Left renal pelvis (tissue), 4 donors: ENCODE data around the gene CACNA2D3. TPM values are rescaled to one million over a fixed set of nuclear protein-coding genes. Genes with fewer than 3 reads are reported as not detected.

Source experiments
- DNase-seq, 4 donors: peaks; one replicate each; pipeline ENCODE4 v3.0.0-alpha.2; 2013; ENCODE audit warnings: low read depth in 4 of 4, low spot score in 3 of 4
- polyA plus RNA-seq, 4 donors: library from polyadenylated mRNA; unstranded; fragments of 120-200 nt; gene quantifications; one replicate each; pipeline ENCODE4 v1.2.1, GENCODE V29; 2013; ENCODE audit not compliant: insufficient read length in 4 of 4

CACNA2D3 gene
- polyA plus RNA-seq, 4 donors = 1.6 to 3.2 (median 2.3) TPM

DNA sequence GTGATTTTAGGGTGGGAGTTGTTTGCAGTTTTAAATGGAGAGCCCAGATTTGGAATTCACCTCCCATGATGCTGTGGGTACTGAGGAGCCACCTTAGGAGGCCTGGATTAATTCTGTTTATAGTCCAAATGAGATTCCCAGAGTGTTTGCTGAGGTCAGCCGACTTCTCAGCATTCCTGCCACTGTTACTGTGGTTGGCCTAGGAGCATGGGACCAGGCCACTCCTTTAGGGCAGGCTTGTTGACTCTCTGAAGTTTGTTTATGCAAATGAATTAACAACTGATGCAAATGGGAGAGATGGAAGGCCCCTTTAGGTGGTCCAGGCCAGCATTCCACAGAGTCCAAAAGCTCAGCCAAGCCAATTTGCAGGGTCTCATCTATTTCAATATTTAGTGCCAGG is 46.1 kb downstream of the CACNA2D3 start:
- DNase-seq = no peak

DNA sequence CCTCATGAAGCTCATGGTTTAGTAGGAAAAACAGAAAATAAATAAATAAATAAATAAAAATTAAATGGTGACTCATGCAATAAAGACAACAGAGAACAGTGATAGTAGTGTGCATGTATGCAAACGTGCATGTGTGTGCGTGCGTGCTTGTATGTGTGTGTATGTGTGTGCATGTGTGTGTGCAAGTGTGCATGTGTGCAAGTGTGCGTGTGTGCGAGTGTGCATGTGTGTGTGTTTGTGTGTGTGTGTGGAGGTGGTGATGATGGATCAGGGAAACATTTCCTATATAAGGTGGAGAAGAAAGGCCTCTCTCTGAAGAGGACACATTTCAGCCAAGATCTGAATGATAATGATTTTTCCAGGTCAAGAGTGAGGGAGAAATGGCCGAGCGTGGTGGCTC is 47.2 kb downstream of the CACNA2D3 start:
- DNase-seq = no peak

- no peak for DNase-seq
Observed at GRCh38 chr3:54171509-54171908, 49.2 kb downstream of the CACNA2D3 start.

- no peak for DNase-seq
Observed at GRCh38 chr3:54171951-54172350, 49.6 kb downstream of the CACNA2D3 start.

- no peak for DNase-seq
Observed at GRCh38 chr3:54173371-54173770, 51.0 kb downstream of the CACNA2D3 start.

- DNase-seq = no peak
Observed at GRCh38 chr3:54176106-54176505, 53.8 kb downstream of the CACNA2D3 start.

DNA sequence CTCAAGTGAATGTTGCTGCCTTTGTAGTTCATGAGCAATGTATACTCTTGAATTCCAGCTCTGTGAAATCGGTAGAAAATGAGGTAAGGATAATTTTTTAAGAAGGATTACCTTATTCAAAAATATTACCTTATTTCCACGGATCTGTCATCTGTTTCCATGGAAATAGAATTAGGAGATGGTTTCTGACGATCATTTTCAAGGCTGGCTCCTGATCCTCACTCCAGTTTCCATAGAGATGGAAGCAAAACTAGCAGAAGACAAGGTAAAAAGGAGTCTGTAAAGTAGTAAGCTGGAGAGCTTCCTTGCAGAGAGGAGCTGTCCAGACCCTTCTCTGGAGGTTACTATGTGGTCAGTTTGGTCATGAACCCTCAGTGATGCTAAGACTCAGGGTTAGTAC is 55.5 kb downstream of the CACNA2D3 start:
- DNase-seq = no peak

DNA sequence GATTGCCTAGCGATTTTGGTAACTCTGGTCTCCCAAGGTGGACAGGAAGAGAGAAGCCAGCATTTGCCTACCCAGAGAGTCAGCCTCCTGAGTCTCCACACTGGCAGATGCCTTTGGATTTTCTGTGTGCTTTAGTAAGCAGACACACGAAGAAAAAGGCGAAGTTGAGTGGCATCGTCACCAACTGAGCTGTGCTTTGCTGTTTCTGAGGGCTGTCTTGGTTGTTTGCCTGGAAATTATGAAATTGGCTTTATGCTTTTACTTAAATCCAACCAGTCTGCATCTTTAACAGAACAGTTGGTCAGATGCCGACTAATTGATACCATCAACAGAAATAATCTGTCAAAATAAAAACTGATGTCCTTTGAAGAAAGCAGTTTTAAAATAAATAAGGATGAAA is 56.0 kb downstream of the CACNA2D3 start:
- DNase-seq = no peak

GRCh38 chr3:54180921-54181320 is 58.6 kb downstream of the CACNA2D3 start:
- DNase-seq = no peak

GRCh38 chr3:54182242-54182641 is 59.9 kb downstream of the CACNA2D3 start:
- no peak for DNase-seq

DNA sequence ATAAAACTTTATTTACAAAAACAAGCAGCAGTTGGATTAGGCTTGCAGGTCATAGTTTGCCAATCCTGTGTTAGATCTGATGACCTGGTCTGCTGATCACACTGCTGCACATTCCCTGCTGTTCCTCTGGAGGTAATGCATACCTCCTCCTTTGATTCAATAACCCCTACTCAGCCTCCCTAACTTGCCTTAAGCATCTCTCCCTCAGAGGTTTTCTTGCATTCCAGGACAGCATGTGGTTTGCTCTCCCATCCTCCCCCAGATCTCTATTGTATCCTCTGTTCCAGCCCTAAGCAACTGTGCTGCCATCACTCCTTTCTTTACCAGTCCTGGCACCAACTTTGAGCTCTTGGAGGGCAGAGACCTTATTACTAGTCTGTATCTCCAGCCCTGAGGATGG is 63.4 kb downstream of the CACNA2D3 start:
- no peak for DNase-seq

GRCh38 chr3:54188176-54188791 is 65.9 kb downstream of the CACNA2D3 start:
- peak; percentile 52 to 82 (median 74) for DNase-seq

DNA sequence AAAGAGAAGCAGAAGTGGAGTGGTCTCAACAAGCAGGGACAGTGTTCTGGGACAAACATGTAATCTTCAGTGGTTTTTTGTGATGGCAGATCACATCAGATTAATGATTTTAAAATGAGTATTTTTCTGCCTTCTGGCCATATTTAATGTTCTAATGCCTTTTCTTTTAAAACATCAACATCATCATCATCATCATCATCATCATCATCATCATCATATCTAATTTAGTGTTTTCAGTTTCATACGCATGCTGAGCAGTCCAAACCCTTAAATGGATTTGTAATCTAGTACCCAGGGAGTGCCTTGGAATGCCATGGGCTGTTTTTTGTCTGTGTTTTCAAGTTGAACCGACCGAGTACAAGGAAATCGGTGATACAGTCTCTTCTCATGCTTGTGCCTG is 68.9 kb downstream of the CACNA2D3 start:
- DNase-seq = no peak

GRCh38 chr3:54192026-54192425 is 69.7 kb downstream of the CACNA2D3 start:
- no peak for DNase-seq

- DNase-seq = no peak
Observed at GRCh38 chr3:54193093-54193492, 70.7 kb downstream of the CACNA2D3 start.

DNA sequence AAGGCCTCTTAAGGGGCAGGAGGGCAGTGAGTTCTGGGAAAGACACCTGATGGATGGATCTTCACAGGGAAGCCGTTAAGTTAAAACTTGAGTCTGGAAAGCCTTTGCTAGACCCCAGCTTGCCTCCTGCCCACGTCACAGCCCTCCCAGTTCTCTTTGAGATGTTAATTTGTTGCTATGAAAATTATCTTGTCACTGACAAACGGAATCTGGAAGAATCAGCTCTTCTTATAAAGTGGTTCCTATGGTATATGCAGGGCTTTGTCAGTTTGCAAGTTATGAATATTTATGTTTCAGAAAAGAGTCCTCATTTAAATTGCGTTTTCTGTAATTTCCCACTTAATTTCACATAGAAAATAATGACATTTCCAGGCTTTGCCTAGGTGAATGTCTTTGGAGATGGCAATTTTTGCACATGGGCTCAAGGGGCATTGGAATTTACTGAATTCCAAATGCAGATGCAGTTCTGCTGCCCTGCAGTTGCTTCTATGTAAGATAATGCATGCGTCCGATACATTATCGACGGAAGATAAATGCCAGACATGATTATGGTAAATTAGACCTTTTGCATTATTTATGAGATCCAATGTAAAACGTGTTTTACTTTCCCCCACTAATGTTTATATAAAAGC is 74.1 kb downstream of the CACNA2D3 start:
- DNase-seq = no peak

DNA sequence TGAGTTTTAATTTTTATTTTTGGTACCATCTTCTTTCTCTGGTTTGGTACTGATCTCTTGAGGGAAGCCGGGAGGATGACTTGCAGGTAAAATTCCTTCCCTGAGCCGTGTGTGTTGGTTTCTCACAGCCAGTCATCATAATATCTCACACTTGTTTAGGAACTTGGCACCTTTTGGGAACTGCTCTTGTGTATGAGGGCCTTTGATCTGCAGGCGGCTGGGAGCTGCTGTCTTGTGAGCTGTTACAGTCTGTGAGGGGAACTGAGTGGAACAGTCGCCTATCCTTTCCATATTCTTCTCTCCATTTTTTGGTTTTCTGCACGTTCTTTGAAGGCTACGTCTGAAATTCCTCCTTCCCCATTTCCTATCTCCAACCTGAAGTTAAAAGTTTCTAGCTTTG is 75.2 kb downstream of the CACNA2D3 start:
- no peak for DNase-seq

DNA sequence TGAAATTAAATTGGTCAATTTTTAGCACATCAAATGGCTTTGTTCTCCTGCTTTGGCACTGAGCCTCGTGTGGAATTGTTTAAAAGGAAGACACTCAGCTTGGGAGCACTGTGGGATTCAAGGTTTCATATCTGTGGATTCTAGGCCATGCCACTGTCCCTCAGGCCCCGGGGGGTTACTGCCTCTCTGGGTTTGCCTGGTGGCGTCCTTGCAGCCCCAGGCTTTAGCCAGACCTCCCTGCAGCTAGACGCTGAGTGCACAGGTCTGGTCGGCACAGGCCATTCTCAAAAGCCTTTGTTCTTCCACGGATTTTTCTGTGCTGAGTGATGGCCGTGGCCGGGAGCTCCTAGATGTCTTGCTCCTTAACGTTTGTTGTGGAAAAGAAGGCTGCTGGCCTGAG is 76.2 kb downstream of the CACNA2D3 start:
- no peak for DNase-seq

DNA sequence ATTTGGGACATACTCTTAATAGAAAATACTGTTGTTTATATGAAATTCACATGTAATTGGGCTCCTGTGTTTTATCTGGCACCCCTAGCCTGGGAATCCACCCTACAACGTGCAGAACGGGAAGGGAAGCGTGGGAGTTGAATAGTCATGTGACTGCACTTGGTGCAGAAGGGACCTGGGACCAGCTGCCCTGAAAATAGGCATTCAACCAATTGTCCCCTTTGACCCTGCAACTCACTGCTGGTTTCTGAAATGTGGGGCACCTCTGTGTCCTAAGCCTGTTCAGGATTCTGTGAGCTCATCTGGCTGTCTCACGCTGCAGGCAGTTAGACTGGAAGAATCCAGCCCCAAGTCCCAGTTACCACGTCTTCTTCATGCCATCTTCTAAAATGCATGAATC is 79.7 kb downstream of the CACNA2D3 start:
- no peak for DNase-seq

GRCh38 chr3:54202651-54203248 is 80.4 kb downstream of the CACNA2D3 start:
- no peak for DNase-seq

- DNase-seq = no peak
Observed at GRCh38 chr3:54206874-54207273, 84.5 kb downstream of the CACNA2D3 start.

DNA sequence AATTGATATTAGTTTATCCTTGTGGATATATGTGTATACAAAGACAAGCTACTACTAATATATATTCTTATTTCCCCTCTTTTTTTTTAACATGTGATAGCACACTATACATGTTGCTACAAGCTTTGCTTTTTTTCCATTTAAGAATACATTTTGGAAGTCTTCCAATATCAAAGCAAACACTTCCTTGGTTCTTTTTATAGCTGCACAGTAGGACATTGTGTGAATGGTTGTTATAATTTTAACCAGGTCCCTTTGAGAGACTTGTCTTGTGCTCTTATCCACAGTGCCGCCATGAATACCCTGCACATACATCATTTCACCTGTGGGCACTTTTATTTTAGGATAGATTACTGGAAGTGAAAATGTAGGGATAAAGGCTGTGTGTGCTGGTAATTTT is 88.7 kb downstream of the CACNA2D3 start:
- no peak for DNase-seq
